HepG2 (cell line): ENCODE data around the gene ACOT6. TPM values are rescaled to one million over a fixed set of nuclear protein-coding genes. Genes with fewer than 3 reads are reported as not detected.
A peak's percentile ranks its signal among the peaks of the same experiment; 100 is the strongest.

Experiments used
- ATF1 ChIP-seq: IDR thresholded peaks from 2 replicates; pipeline ENCODE4 v1.6.1; 2016; ENCODE audit warnings: mild to moderate bottlenecking, control low read depth
- CBX2 ChIP-seq, 2 experiments: fragments of 200-600 bp in 1 of 2; sonication (generic); formaldehyde crosslinking in 1 of 2; IDR thresholded peaks; 2 replicates each; pipeline versions ENCODE4 v1.7.0 to v1.8.1; 2018 to 2022; ENCODE audit warnings: low read depth in 2 of 2, low read length in 1 of 2, mild to moderate bottlenecking in 1 of 2, missing genetic modification reagents in 1 of 2
- CEBPB ChIP-seq: IDR thresholded peaks from 2 replicates; pipeline ENCODE4 v1.6.1; 2011; ENCODE audit warnings: low read depth, low read length, improper control_type of control experiment, borderline replicate concordance
- HES4 ChIP-seq: sonication (generic); formaldehyde crosslinking; IDR thresholded peaks from 2 replicates; pipeline ENCODE4 v1.9.0; 2021; ENCODE audit warnings: mild to moderate bottlenecking, missing genetic modification reagents, borderline replicate concordance
- HNF4A ChIP-seq: sonication (generic); formaldehyde crosslinking; IDR thresholded peaks from 2 replicates; pipeline ENCODE4 v1.4.0; 2020; ENCODE audit warnings: missing genetic modification reagents
- HOXA9 ChIP-seq: sonication (generic); formaldehyde crosslinking; IDR thresholded peaks from 2 replicates; pipeline ENCODE4 v1.8.1; 2022; ENCODE audit warnings: missing genetic modification reagents, mild to moderate bottlenecking, moderate library complexity, borderline replicate concordance
- MAZ ChIP-seq, 2 experiments: sonication (generic) in 1 of 2; formaldehyde crosslinking in 1 of 2; IDR thresholded peaks; 2 replicates each; pipeline versions ENCODE4 v1.5.0 to v1.6.1; 2012 to 2020; ENCODE audit warnings: low read depth in 2 of 2, mild to moderate bottlenecking in 2 of 2, borderline replicate concordance in 1 of 2, improper control_type of control experiment in 1 of 2, low read length in 1 of 2, missing genetic modification reagents in 1 of 2, moderate library complexity in 1 of 2
- MXD4 ChIP-seq: IDR thresholded peaks from 2 replicates; pipeline ENCODE4 v1.6.1; 2016; ENCODE audit warnings: mild to moderate bottlenecking, missing biosample characterization, missing genetic modification reagents
- NFE2L2 ChIP-seq: fragments of 150-350 bp; IDR thresholded peaks from 2 replicates; pipeline ENCODE4 v1.6.1; 2014; ENCODE audit warnings: low read length
- RBAK ChIP-seq: sonication (generic); formaldehyde crosslinking; IDR thresholded peaks from 2 replicates; pipeline ENCODE4 v1.5.1; 2020; ENCODE audit warnings: mild to moderate bottlenecking, missing genetic modification reagents
- THAP7 ChIP-seq: sonication (generic); formaldehyde crosslinking; IDR thresholded peaks from 2 replicates; pipeline ENCODE4 v1.8.1; 2023; ENCODE audit warnings: mild to moderate bottlenecking, missing genetic modification reagents
- ZBTB3 ChIP-seq: sonication (generic); formaldehyde crosslinking; IDR thresholded peaks from 2 replicates; pipeline ENCODE4 v1.4.0; 2020; ENCODE audit warnings: low read depth, mild to moderate bottlenecking, moderate library complexity, missing genetic modification reagents, borderline replicate concordance
- ZNF501 ChIP-seq: sonication (generic); formaldehyde crosslinking; IDR thresholded peaks from 2 replicates; pipeline ENCODE4 v1.5.1; 2020; ENCODE audit warnings: mild to moderate bottlenecking, moderate library complexity, missing genetic modification reagents
- ZNF512B ChIP-seq: sonication (generic); formaldehyde crosslinking; IDR thresholded peaks from 2 replicates; pipeline ENCODE4 v1.5.1; 2020; ENCODE audit warnings: missing genetic modification reagents, mild to moderate bottlenecking, borderline replicate concordance
- ZNF615 ChIP-seq: sonication (generic); formaldehyde crosslinking; IDR thresholded peaks from 2 replicates; pipeline ENCODE4 v1.5.0; 2020; ENCODE audit warnings: mild to moderate bottlenecking, missing genetic modification reagents, borderline replicate concordance
- ZNF674 ChIP-seq: sonication (generic); formaldehyde crosslinking; IDR thresholded peaks from 2 replicates; pipeline ENCODE4 v1.5.0; 2020; ENCODE audit warnings: low read depth, mild to moderate bottlenecking, missing genetic modification reagents
- ZNF709 ChIP-seq: sonication (generic); formaldehyde crosslinking; IDR thresholded peaks from 2 replicates; pipeline ENCODE4 v1.5.0; 2020; ENCODE audit warnings: mild to moderate bottlenecking, missing genetic modification reagents
- ZNF747 ChIP-seq: sonication (generic); formaldehyde crosslinking; IDR thresholded peaks from 2 replicates; pipeline ENCODE4 v1.8.1; 2023; ENCODE audit warnings: missing genetic modification reagents, mild to moderate bottlenecking, borderline replicate concordance
- polyA plus RNA-seq, 8 experiments: library from polyadenylated mRNA; depleted of rRNA in 3 of 8; stranded (reverse) in 7 of 8; unstranded in 1 of 8; fragments of >200 nt; fragmentation: Illumina TruSeq in 4 of 8; extraction: Trizol in 4 of 8; gene quantifications; 2 replicates each; pipeline versions ENCODE4 v1.2.1 to v1.2.3, GENCODE V29; 2011 to 2016; ENCODE audit warnings: low read depth in 4 of 8, missing spikeins in 1 of 8, mixed read lengths in 1 of 8; ENCODE audit not compliant: insufficient read depth in 1 of 8
- total RNA-seq, 5 experiments: library from RNA; depleted of rRNA; stranded (reverse); fragments of >200 nt; fragmentation: Illumina TruSeq; extraction: Trizol; gene quantifications; 2 replicates each; pipeline ENCODE4 v1.2.3, GENCODE V29; 2016; ENCODE audit warnings: low read depth in 1 of 5
- TF ChIP-seq, protein P1 (sequence below): IDR thresholded peaks from 2 replicates; pipeline ENCODE4 v1.6.1; 2016; ENCODE audit warnings: missing compliant biosample characterization, missing genetic modification reagents, borderline replicate concordance
- TF ChIP-seq, protein P2 (sequence below): sonication (generic); formaldehyde crosslinking; IDR thresholded peaks from 2 replicates; pipeline ENCODE4 v1.4.0; 2020; ENCODE audit warnings: missing genetic modification reagents
- TF ChIP-seq, protein P3 (sequence below): sonication (generic); formaldehyde crosslinking; IDR thresholded peaks from 2 replicates; pipeline ENCODE4 v1.4.0; 2020; ENCODE audit warnings: missing genetic modification reagents

Gene ACOT6
- total and polyA plus RNA-seq, 2 of the 13 experiments (the other 11 are each of a cell fraction or from before 2014, with no cell fraction given): 0.15 to 0.27 TPM

DNA sequence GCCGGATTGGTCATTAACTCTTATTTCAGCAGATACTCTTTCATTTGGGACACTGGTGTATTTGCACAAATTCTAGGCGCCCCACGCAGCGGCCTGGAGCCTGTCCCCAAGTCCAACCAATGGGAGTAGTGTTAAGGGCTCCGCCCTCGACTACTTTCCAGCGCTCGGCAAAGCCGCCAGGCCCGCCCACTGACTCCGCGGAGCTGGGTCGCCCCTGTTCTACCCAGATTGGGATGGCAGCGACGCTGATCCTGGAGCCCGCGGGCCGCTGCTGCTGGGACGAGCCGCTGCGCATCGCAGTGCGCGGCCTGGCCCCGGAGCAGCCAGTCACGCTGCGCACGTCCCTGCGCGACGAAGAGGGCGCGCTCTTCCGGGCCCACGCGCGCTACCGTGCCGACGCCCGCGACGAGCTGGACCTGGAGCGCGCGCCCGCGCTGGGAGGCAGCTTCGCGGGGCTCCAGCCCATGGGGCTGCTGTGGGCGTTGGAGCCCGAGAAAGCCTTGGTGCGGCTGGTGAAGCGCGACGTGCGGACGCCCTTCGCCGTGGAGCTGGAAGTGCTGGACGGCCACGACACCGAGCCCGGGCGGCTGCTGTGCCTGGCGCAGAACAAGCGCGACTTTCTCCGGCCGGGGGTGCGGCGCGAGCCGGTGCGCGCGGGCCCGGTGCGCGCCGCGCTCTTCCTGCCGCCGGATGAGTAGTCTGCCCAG is at the start of gene ACOT6 (continued):
- TF ChIP-seq ZNF512B (CRISPR knock-in tag): no peak
- TF ChIP-seq, protein P1, sequence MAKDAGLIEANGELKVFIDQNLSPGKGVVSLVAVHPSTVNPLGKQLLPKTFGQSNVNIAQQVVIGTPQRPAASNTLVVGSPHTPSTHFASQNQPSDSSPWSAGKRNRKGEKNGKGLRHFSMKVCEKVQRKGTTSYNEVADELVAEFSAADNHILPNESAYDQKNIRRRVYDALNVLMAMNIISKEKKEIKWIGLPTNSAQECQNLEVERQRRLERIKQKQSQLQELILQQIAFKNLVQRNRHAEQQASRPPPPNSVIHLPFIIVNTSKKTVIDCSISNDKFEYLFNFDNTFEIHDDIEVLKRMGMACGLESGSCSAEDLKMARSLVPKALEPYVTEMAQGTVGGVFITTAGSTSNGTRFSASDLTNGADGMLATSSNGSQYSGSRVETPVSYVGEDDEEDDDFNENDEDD (CRISPR knock-in tag): peak; percentile 9; the same call in 1 of the 2 replicates
- TF ChIP-seq HOXA9 (CRISPR knock-in tag): peak; percentile 62; the same call in 1 of the 2 replicates
- TF ChIP-seq CEBPB: no peak
- TF ChIP-seq, protein P2, sequence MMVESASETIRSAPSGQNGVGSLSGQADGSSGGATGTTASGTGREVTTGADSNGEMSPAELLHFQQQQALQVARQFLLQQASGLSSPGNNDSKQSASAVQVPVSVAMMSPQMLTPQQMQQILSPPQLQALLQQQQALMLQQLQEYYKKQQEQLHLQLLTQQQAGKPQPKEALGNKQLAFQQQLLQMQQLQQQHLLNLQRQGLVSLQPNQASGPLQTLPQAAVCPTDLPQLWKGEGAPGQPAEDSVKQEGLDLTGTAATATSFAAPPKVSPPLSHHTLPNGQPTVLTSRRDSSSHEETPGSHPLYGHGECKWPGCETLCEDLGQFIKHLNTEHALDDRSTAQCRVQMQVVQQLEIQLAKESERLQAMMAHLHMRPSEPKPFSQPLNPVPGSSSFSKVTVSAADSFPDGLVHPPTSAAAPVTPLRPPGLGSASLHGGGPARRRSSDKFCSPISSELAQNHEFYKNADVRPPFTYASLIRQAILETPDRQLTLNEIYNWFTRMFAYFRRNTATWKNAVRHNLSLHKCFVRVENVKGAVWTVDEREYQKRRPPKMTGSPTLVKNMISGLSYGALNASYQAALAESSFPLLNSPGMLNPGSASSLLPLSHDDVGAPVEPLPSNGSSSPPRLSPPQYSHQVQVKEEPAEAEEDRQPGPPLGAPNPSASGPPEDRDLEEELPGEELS (CRISPR knock-in tag): 0 out of 2 replicates have a peak, but pooled peaks have one; percentile 13
- TF ChIP-seq HNF4A (CRISPR knock-in tag): no peak
- TF ChIP-seq MAZ (IDR thresholded peaks at IDR 0.05; ENCODE audit: borderline replicate concordance, low read depth, low read length): no peak
- peak; percentile 32; the same call in 1 of the 2 replicates for TF ChIP-seq MAZ (CRISPR knock-in tag; IDR thresholded peaks at IDR 0.05; ENCODE audit: low read depth)
- no peak for TF ChIP-seq THAP7 (CRISPR knock-in tag)
- no peak for TF ChIP-seq ZNF747 (CRISPR knock-in tag)
- TF ChIP-seq ZNF674 (CRISPR knock-in tag): no peak
- peak; percentile 76; the same call in 1 of the 2 replicates for TF ChIP-seq ZNF709 (CRISPR knock-in tag)
- no peak for TF ChIP-seq ZBTB3 (CRISPR knock-in tag)
- TF ChIP-seq HES4: no peak; the same call in 1 of the 2 replicates
- TF ChIP-seq, protein P3, sequence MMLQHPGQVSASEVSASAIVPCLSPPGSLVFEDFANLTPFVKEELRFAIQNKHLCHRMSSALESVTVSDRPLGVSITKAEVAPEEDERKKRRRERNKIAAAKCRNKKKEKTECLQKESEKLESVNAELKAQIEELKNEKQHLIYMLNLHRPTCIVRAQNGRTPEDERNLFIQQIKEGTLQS (CRISPR knock-in tag): no peak
- TF ChIP-seq ZNF501: no peak
- no peak for TF ChIP-seq ATF1
- TF ChIP-seq NFE2L2: no peak
- TF ChIP-seq ZNF615 (CRISPR knock-in tag): no peak
- no peak for TF ChIP-seq MXD4
- TF ChIP-seq CBX2 (IDR thresholded peaks at IDR 0.05; ENCODE audit: low read depth, low read length): no peak
- no peak for TF ChIP-seq CBX2 (CRISPR knock-in tag; IDR thresholded peaks at IDR 0.05; ENCODE audit: low read depth)
- TF ChIP-seq RBAK (CRISPR knock-in tag): no peak
